Activated CD4-positive, alpha-beta T cell treated with anti-CD3 and anti-CD28 coated beads for 36 hours (primary cell): ENCODE results near the gene FMOD. TPM values are rescaled to one million over a fixed set of nuclear protein-coding genes. Genes with fewer than 3 reads are reported as not detected.
"Not testable (repeated sequence)": the region's sequence is repeated elsewhere in the genome, so short reads cannot be mapped to it uniquely, and the experiment has no call there.

Experiments
- ATAC-seq: fragments of 200-7000 bp; cut with Tn5 transposase; one replicate; pipeline ENCODE4 v1.10.0; 2021; ENCODE audit warnings: mild to moderate bottlenecking, moderate library complexity
- CTCF ChIA-PET: fragments of 350-600 bp; sonication (Branson Sonifier 250); formaldehyde crosslinking; loops from one replicate; lab custom pipeline; 2021; ENCODE audit warnings: antibody characterized with exemption; lab: Charles Lee
- POLR2A ChIA-PET: fragments of 350-600 bp; sonication (Branson Sonifier 250); formaldehyde crosslinking; loops from one replicate; lab custom pipeline; 2021; ENCODE audit warnings: antibody characterized with exemption, inconsistent platforms; lab: Charles Lee
- DNase-seq: peaks from one replicate; pipeline ENCODE4 v3.0.0-alpha.2; 2020
- H3K27ac Mint-ChIP-seq: one replicate; pipeline ENCODE4 v1.8.0; 2021; ENCODE audit warnings: mixed read lengths
- H3K27me3 Mint-ChIP-seq: one replicate; pipeline ENCODE4 v1.8.0; 2021; ENCODE audit warnings: mixed read lengths
- H3K36me3 Mint-ChIP-seq: one replicate; pipeline ENCODE4 v1.8.0; 2021; ENCODE audit warnings: low read depth, mixed read lengths
- H3K4me1 Mint-ChIP-seq: one replicate; pipeline ENCODE4 v1.8.0; 2021; ENCODE audit warnings: mixed read lengths
- H3K4me3 Mint-ChIP-seq: one replicate; pipeline ENCODE4 v1.8.0; 2021; ENCODE audit warnings: mild to moderate bottlenecking, moderate library complexity, mixed read lengths
- H3K9me3 Mint-ChIP-seq: one replicate; pipeline ENCODE4 v1.8.0; 2021; ENCODE audit warnings: low read depth, mixed read lengths
- intact Hi-C, 2 experiments: fragments of 100-400 bp; cut with DNase I in 1 of 2; cut with micrococcal nuclease in 1 of 2; formaldehyde crosslinking; loops; one replicate each; pipeline versions ENCODE4 v1.14.2 to v1.15.1; 2022 to 2024; cut with DNase I, micrococcal nuclease
- total RNA-seq, 2 experiments: library from RNA; stranded (reverse); gene quantifications; one replicate each; pipeline ENCODE4 v1.2.3, GENCODE V29; 2021

Gene FMOD
- total RNA-seq, 2 experiments from 2014 or later = 0.87 to 0.98 TPM

- ATAC-seq = no peak
- Mint-ChIP-seq H3K27ac (no peak overlapping the region), H3K4me1 (peaks cover 46% of the 10 kb centered on the region), H3K4me3 (no peak overlapping the region), H3K27me3 (no peaks in the 10 kb centered on the region), H3K9me3 (no peaks in the 10 kb centered on the region), H3K36me3 (peaks cover 16% of the 10 kb centered on the region)
- no peak for DNase-seq
- intact Hi-C loops = no loop called here
- CTCF ChIA-PET = interaction anchor here (0.7 to 3.4 kb wide), 13 partner anchors 8 to 170 kb away, joined by 3 to 17 read pairs (median 4); no protein-coding TSS in a partner anchor
- POLR2A ChIA-PET = interaction anchor here (2.1 kb wide), 1 partner anchor 11 kb away, joined by 8 read pairs; no protein-coding TSS in a partner anchor
Measured at GRCh38 chr1:203317429-203318228, 33.3 kb downstream of the FMOD start.

GRCh38 chr1:203316626-203317093 is 34.3 kb downstream of the FMOD start:
- Mint-ChIP-seq H3K36me3 (peaks cover 16% of the 10 kb centered on the region), H3K4me1 (peaks cover 36% of the 10 kb centered on the region), H3K27ac (no peak overlapping the region), H3K9me3 (no peaks in the 10 kb centered on the region), H3K4me3 (no peak overlapping the region), H3K27me3 (no peaks in the 10 kb centered on the region)
- ATAC-seq = no peak
- DNase-seq = no peak
- ChIA-PET CTCF (interaction anchor here (0.7 to 3.4 kb wide), 10 partner anchors 8 to 171 kb away, joined by 3 to 17 read pairs (median 4); no protein-coding TSS in a partner anchor), POLR2A (interaction anchor here (0.7 to 2.1 kb wide), 4 partner anchors 8 to 49 kb away, joined by 3 to 8 read pairs (median 4); no protein-coding TSS in a partner anchor)
- intact Hi-C loops = no loop called here

GRCh38 chr1:203314025-203314759 is 36.7 kb downstream of the FMOD start:
- intact Hi-C loops, POLR2A ChIA-PET, H3K9me3 Mint-ChIP-seq, H3K27ac Mint-ChIP-seq, ATAC-seq, DNase-seq, H3K27me3 Mint-ChIP-seq, H3K4me3 Mint-ChIP-seq: not testable (repeated sequence)
- peaks cover 35% of the 10 kb centered on the region for H3K4me1 Mint-ChIP-seq
- CTCF ChIA-PET = interaction anchor here (1.1 to 8.6 kb wide), 4 partner anchors 10 to 47 kb away, joined by 4 to 143 read pairs (median 63); no protein-coding TSS in a partner anchor
- H3K36me3 Mint-ChIP-seq = peaks cover 36% of the 10 kb centered on the region

GRCh38 chr1:203311368-203312301 is 39.3 kb downstream of the FMOD start:
- ATAC-seq = no peak
- H3K9me3 Mint-ChIP-seq = no peaks in the 10 kb centered on the region
- DNase-seq = no peak
- H3K36me3 Mint-ChIP-seq = peaks cover 61% of the 10 kb centered on the region
- POLR2A ChIA-PET = interaction anchor here (0.6 to 7.3 kb wide), 4 partner anchors 10 to 333 kb away, joined by 3 to 97 read pairs (median 34); no protein-coding TSS in a partner anchor
- CTCF ChIA-PET = interaction anchor here (0.6 to 8.6 kb wide), 6 partner anchors 12 to 172 kb away, joined by 3 to 143 read pairs (median 6); no protein-coding TSS in a partner anchor
- H3K4me1 Mint-ChIP-seq = peaks cover 41% of the 10 kb centered on the region
- no peak overlapping the region for H3K4me3 Mint-ChIP-seq
- H3K27me3 Mint-ChIP-seq = no peaks in the 10 kb centered on the region
- H3K27ac Mint-ChIP-seq = peak overlapping the region; percentile 8
- intact Hi-C loops = loop anchor here in 1 of 2 experiments (1.0 kb wide), 1 partner anchor 9 kb away; no protein-coding TSS in a partner anchor

- no peak for DNase-seq
- POLR2A ChIA-PET = interaction anchor here (0.6 to 7.3 kb wide), 8 partner anchors 12 to 344 kb away, joined by 3 to 207 read pairs (median 8); no protein-coding TSS in a partner anchor
- peak overlapping the region; percentile 98 for H3K4me3 Mint-ChIP-seq
Measured at GRCh38 chr1:203308923-203309331, 42.0 kb downstream of the FMOD start.

GRCh38 chr1:203308328-203308922 is 42.5 kb downstream of the FMOD start:
- Mint-ChIP-seq H3K27me3 (no peaks in the 10 kb centered on the region), H3K4me1 (peaks cover 51% of the 10 kb centered on the region), H3K9me3 (no peaks in the 10 kb centered on the region), H3K27ac (peak overlapping the region; percentile 95), H3K36me3 (peaks cover 61% of the 10 kb centered on the region), H3K4me3 (peak overlapping the region; percentile 98)
- intact Hi-C loops = loop anchor here in 1 of 2 experiments (5.0 kb wide), 2 partner anchors 319 to 501 kb away; partner anchors contain the start of genes ATP2B4 and KDM5B
- ChIA-PET CTCF (interaction anchor here (0.6 to 8.6 kb wide), 18 partner anchors 8 to 41 kb away, joined by 3 to 143 read pairs (median 6); no protein-coding TSS in a partner anchor), POLR2A (interaction anchor here (0.6 to 7.3 kb wide), 9 partner anchors 8 to 344 kb away, joined by 3 to 207 read pairs (median 7); no protein-coding TSS in a partner anchor)
- DNase-seq = no peak
- no peak for ATAC-seq

More at GRCh38 chr1:203308923-203309331, 42.0 kb downstream of the FMOD start:
- no peak for ATAC-seq
- Mint-ChIP-seq H3K27me3 (no peaks in the 10 kb centered on the region), H3K27ac (peak overlapping the region; percentile 95), H3K36me3 (peaks cover 65% of the 10 kb centered on the region), H3K4me1 (peaks cover 46% of the 10 kb centered on the region), H3K9me3 (no peaks in the 10 kb centered on the region)
- intact Hi-C loops = loop anchor here in 1 of 2 experiments (5.0 kb wide), 2 partner anchors 318 to 502 kb away; partner anchors contain the start of genes ATP2B4 and KDM5B
- CTCF ChIA-PET = interaction anchor here (0.6 to 8.6 kb wide), 16 partner anchors 9 to 481 kb away, joined by 3 to 143 read pairs (median 6); no protein-coding TSS in a partner anchor

GRCh38 chr1:203307641-203308126 is 43.2 kb downstream of the FMOD start:
- DNase-seq = no peak
- H3K27ac Mint-ChIP-seq = peak overlapping the region; percentile 95

GRCh38 chr1:203306965-203307541 is 43.9 kb downstream of the FMOD start:
- H3K36me3 Mint-ChIP-seq = peaks cover 57% of the 10 kb centered on the region
- CTCF ChIA-PET = interaction anchor here (0.5 to 8.6 kb wide), 16 partner anchors 9 to 193 kb away, joined by 3 to 143 read pairs (median 8); no protein-coding TSS in a partner anchor
- peaks cover 61% of the 10 kb centered on the region for H3K4me1 Mint-ChIP-seq
- DNase-seq (peak; percentile 76), ATAC-seq (no peak)
- H3K9me3 Mint-ChIP-seq = no peaks in the 10 kb centered on the region
- H3K27me3 Mint-ChIP-seq = no peaks in the 10 kb centered on the region
- peak overlapping the region; percentile 95 for H3K27ac Mint-ChIP-seq
- POLR2A ChIA-PET = interaction anchor here (0.7 to 7.3 kb wide), 10 partner anchors 10 to 173 kb away, joined by 4 to 207 read pairs (median 12); no protein-coding TSS in a partner anchor
- intact Hi-C loops = loop anchor here in 1 of 2 experiments (1.0 to 5.0 kb wide), 3 partner anchors 13 to 500 kb away; partner anchors contain the start of genes ATP2B4 and KDM5B
- H3K4me3 Mint-ChIP-seq = peak overlapping the region; percentile 98

More at GRCh38 chr1:203307641-203308126, 43.2 kb downstream of the FMOD start:
- ChIA-PET POLR2A (interaction anchor here (0.9 to 7.3 kb wide), 9 partner anchors 9 to 173 kb away, joined by 4 to 207 read pairs (median 13); no protein-coding TSS in a partner anchor), CTCF (interaction anchor here (0.5 to 8.6 kb wide), 18 partner anchors 9 to 194 kb away, joined by 3 to 143 read pairs (median 6); no protein-coding TSS in a partner anchor)
- Mint-ChIP-seq H3K4me1 (peaks cover 58% of the 10 kb centered on the region), H3K4me3 (peak overlapping the region; percentile 98), H3K27me3 (no peaks in the 10 kb centered on the region), H3K9me3 (no peaks in the 10 kb centered on the region), H3K36me3 (peaks cover 57% of the 10 kb centered on the region)
- no peak for ATAC-seq
- intact Hi-C loops = loop anchor here in 1 of 2 experiments (5.0 kb wide), 2 partner anchors 320 to 500 kb away; partner anchors contain the start of genes ATP2B4 and KDM5B
